Mucosa of descending colon (tissue), 3 donors: ENCODE data around the gene PHLPP2. TPM values are rescaled to one million over a fixed set of nuclear protein-coding genes. Genes with fewer than 3 reads are reported as not detected.

ENCODE experiments used
- ATAC-seq: fragments of 200-7000 bp; cut with Tn5 transposase; one replicate; pipeline ENCODE4 v1.9.1; 2020; ENCODE audit warnings: mild to moderate bottlenecking, moderate library complexity
- DNase-seq, 3 donors: peaks; one replicate each; pipeline ENCODE4 v3.0.0-alpha.2; 2020
- H3K36me3 ChIP-seq: fragments of 200-600 bp; one replicate; pipeline ENCODE4 v1.8.0; 2021; ENCODE audit warnings: low read depth, mild to moderate bottlenecking
- H3K4me1 ChIP-seq: fragments of 200-600 bp; one replicate; pipeline ENCODE4 v1.8.0; 2021; ENCODE audit warnings: low read depth, mild to moderate bottlenecking
- H3K4me3 ChIP-seq: fragments of 200-600 bp; one replicate; pipeline ENCODE4 v1.8.0; 2021; ENCODE audit warnings: mild to moderate bottlenecking
- H3K9me3 ChIP-seq: fragments of 200-600 bp; one replicate; pipeline ENCODE4 v1.8.0; 2021; ENCODE audit warnings: mild to moderate bottlenecking
- CTCF ChIP-seq: fragments of 200-600 bp; IDR thresholded peaks from one replicate; pipeline ENCODE4 v1.8.0; 2022; ENCODE audit warnings: antibody characterized with exemption, mild to moderate bottlenecking
- intact Hi-C, 2 donors: fragments of 100-400 bp; cut with DNase I in 1 of 2; cut with micrococcal nuclease in 1 of 2; formaldehyde crosslinking; loops; one replicate each; pipeline versions ENCODE4 v1.11.0 to v1.11.1; 2022; cut with DNase I, micrococcal nuclease
- total RNA-seq, 3 donors: library from RNA; stranded (reverse); fragmentation: NEBNext Ultra II Directional in 2 of 3; extraction: Animal tissue kit (Norgen Biotek cat#: 25700) in 2 of 3; gene quantifications; one replicate each; pipeline versions ENCODE4 v1.2.1 to v1.2.4, GENCODE V29; 2021 to 2023
- donor health status: DM: no; HTN: no; CAD: no; lungs with moderate emphysema.
- donor health status: DM: no; HTN: no; CAD: no.
- donor health status: DM: no; HTN: yes; CAD: no.

Gene PHLPP2
- total RNA-seq, 3 donors from 2014 or later: 42.0 to 85.5 (median 54.7) TPM

GRCh38 chr16:71658771-71659170, 65.7 kb downstream of the PHLPP2 start:
- H3K4me3 ChIP-seq: no peak overlapping the region
- DNase-seq (peak in 1 of 3 donors; percentile 29), ATAC-seq (peak; percentile 95)
- no peaks in the 10 kb centered on the region for H3K4me1 ChIP-seq
- no peak for TF ChIP-seq CTCF
- H3K9me3 ChIP-seq: no peaks in the 10 kb centered on the region
- intact Hi-C loops: no loop called here
- H3K36me3 ChIP-seq: no peaks in the 10 kb centered on the region

GRCh38 chr16:71649704-71650103, 74.8 kb downstream of the PHLPP2 start:
- Histone ChIP-seq H3K4me3 (no peak overlapping the region), H3K9me3 (no peaks in the 10 kb centered on the region), H3K4me1 (no peaks in the 10 kb centered on the region), H3K36me3 (no peaks in the 10 kb centered on the region)
- no peak for TF ChIP-seq CTCF
- no peak for ATAC-seq
- intact Hi-C loops: loop anchor here in 1 of 2 donors (5.0 kb wide), 1 partner anchor 98 kb away; no protein-coding TSS in a partner anchor
- no peak for DNase-seq

- intact Hi-C loops: loop anchor here in 1 of 2 donors (5.0 kb wide), 1 partner anchor 98 kb away; no protein-coding TSS in a partner anchor
- no peak for TF ChIP-seq CTCF
- ATAC-seq: peak; percentile 54
- no peak for DNase-seq
- Histone ChIP-seq H3K9me3 (no peaks in the 10 kb centered on the region), H3K4me3 (no peak overlapping the region), H3K4me1 (no peaks in the 10 kb centered on the region), H3K36me3 (no peaks in the 10 kb centered on the region)
These were observed 75.6 kb downstream of the PHLPP2 start for GRCh38 chr16:71648921-71649320.

- Histone ChIP-seq H3K4me1 (no peaks in the 10 kb centered on the region), H3K4me3 (no peak overlapping the region), H3K9me3 (no peaks in the 10 kb centered on the region), H3K36me3 (no peaks in the 10 kb centered on the region)
- ATAC-seq (no peak), DNase-seq (no peak)
- intact Hi-C loops: loop anchor here in 1 of 2 donors (5.0 kb wide), 1 partner anchor 99 kb away; no protein-coding TSS in a partner anchor
- TF ChIP-seq CTCF: no peak
These were observed 76.3 kb downstream of the PHLPP2 start for GRCh38 chr16:71648162-71648561.

GRCh38 chr16:71647391-71647790, 77.1 kb downstream of the PHLPP2 start:
- no peak for DNase-seq
- ATAC-seq: no peak
- H3K4me1 ChIP-seq: no peaks in the 10 kb centered on the region
- no peak overlapping the region for H3K4me3 ChIP-seq
- no peak for TF ChIP-seq CTCF
- H3K9me3 ChIP-seq: no peaks in the 10 kb centered on the region
- H3K36me3 ChIP-seq: no peaks in the 10 kb centered on the region
- intact Hi-C loops: loop anchor here in 1 of 2 donors (5.0 kb wide), 1 partner anchor 100 kb away; no protein-coding TSS in a partner anchor

GRCh38 chr16:71645450-71645849, 79.1 kb downstream of the PHLPP2 start:
- DNase-seq: peak in 1 of 3 donors; percentile 51
- ATAC-seq: peak; percentile 89
- no peaks in the 10 kb centered on the region for H3K36me3 ChIP-seq
- H3K9me3 ChIP-seq: no peaks in the 10 kb centered on the region
- intact Hi-C loops: loop anchor here in 1 of 2 donors (5.0 kb wide), 1 partner anchor 102 kb away; no protein-coding TSS in a partner anchor
- TF ChIP-seq CTCF: peak; percentile 13
- no peak overlapping the region for H3K4me3 ChIP-seq
- no peaks in the 10 kb centered on the region for H3K4me1 ChIP-seq
